SU-DHL-6 (cell line): Measurements from ENCODE around the gene PTPN4.

Source experiments
- CTCF ChIP-seq: fragments of 200-600 bp; sonication (generic); IDR thresholded peaks from one replicate; pipeline ENCODE4 v1.5.1; 2017; ENCODE audit warnings: antibody characterized with exemption, mild to moderate bottlenecking, low read length, moderate library complexity; ENCODE audit not compliant: insufficient read depth, poor library complexity, severe bottlenecking
- EZH2phosphoT487 ChIP-seq: fragments of 200-600 bp; sonication (generic), shearing (Covaris generic); conservative IDR thresholded peaks from 2 replicates; pipeline ENCODE4 v1.6.1; 2018; ENCODE audit warnings: mild to moderate bottlenecking, antibody characterized with exemption, low read length, moderate library complexity, mixed read lengths

- no peak for TF ChIP-seq CTCF
- TF ChIP-seq EZH2phosphoT487, result no peak
These were observed 150.8 kb downstream of the PTPN4 start for GRCh38 chr2:119910566-119910965.
